GM21360 (cell line): ENCODE results near the gene ANKFY1.
"Not testable (repeated sequence)": the region's sequence is repeated elsewhere in the genome, so short reads cannot be mapped to it uniquely, and the experiment has no call there.

Experiments used
- ATAC-seq: cut with Tn5 transposase; IDR thresholded peaks from one replicate; pipeline ENCODE4 v1.9.1; 2021; ENCODE audit warnings: mild to moderate bottlenecking, moderate library complexity; ENCODE audit not compliant: unreplicated experiment

The ANKFY1 gene

DNA sequence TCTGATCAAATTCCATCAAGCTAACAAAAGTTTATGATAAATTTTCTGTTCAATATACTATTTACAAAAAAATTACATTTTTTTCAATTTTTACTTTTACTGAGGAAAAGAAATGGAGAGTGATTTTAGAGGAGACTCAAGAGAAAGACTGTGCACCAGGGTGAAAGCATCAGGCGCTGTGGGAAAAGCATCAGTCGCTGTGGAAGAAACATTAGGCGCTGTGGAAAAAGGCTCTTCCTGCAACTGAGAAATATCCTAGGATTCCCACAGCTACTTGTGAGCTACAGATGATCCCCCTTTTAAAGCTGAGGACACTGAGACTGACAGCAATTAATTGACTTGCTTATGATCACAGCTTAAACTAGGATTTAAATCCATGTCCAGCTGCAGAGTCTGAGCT lies 4.9 kb downstream of the ANKFY1 start:
- ATAC-seq = no peak

DNA sequence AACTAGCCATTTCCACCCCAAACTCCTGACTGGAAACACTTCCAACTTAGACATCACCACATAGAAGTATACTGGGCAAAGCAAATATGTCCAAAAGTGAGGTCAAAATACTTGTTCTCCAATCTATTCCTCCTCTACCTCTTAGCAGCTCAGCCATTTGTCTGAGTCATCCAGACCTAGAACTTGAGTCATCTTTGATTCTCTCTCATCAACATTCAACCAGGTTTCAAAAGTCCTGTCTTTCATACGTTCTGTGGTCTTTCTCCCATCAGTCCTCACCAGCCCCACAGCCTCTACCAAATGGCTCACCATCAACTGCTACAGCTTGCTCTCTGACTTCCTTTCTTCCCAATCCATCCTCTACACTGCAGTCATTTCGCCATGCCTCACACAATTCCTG lies 6.8 kb downstream of the ANKFY1 start:
- ATAC-seq = no peak

DNA sequence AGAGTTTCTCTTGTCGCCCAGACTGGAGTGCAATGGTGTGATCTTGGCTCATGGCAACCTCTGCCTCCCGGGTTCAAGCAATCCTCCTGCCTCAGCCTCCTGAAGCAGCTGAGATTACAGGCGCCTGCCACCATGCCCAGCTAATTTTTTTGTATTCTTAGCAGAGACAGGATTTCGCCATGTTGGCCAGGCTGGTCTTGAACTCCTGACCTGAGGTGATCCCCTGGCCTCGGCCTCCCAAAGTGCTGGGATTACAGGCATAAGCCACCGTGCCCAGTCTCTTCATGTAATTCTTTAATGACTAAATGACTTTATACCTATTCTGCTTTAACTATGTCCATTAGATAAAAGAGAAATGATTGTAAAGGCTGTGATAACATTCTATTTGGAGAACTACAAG lies 8.5 kb downstream of the ANKFY1 start:
- not testable (repeated sequence) for ATAC-seq

DNA sequence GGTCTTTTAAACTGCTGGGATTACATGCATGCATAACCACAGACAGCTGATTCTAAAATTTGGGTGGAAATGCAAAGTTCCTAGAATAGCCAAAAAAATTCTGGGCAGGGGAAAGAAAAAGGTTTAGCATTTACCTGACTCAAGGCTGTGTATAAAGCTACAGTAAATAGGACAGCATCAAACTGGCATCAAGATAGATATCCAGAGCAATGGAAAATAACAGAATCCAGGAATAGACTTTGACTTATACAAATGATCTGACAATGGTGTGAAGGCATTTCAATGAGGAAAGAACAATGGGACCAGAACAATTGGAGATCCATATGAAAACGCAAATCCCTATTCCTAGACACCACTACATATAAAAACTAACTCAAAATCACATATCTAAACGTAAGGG lies 12.9 kb downstream of the ANKFY1 start:
- no peak for ATAC-seq

DNA sequence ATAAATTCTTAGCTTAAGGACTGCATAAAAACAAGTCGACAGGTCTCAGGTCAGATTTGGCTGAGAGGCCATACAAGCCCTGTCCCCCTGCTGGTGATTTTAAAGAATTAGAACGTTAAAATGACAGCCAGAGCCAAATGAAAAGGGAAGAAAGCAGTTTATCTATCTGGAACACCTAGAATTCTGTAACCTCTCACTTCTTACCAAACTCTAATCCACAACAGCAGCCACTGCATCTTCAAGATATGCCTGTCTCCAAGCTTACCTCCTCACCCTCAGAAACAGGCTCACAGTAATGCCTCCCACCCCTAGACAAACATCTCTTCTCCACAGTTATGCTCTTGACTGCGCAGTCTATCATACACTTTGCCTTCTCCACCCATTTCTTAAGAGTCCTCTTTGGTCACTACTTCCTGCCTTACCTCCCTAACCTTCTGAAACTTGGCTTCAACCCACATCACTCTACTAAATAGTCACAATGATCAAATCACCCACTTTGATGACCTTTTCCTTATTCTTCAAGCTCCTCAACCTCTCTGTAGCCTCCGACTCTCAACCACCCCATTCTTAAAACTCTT lies 14.2 kb downstream of the ANKFY1 start:
- no peak for ATAC-seq

DNA sequence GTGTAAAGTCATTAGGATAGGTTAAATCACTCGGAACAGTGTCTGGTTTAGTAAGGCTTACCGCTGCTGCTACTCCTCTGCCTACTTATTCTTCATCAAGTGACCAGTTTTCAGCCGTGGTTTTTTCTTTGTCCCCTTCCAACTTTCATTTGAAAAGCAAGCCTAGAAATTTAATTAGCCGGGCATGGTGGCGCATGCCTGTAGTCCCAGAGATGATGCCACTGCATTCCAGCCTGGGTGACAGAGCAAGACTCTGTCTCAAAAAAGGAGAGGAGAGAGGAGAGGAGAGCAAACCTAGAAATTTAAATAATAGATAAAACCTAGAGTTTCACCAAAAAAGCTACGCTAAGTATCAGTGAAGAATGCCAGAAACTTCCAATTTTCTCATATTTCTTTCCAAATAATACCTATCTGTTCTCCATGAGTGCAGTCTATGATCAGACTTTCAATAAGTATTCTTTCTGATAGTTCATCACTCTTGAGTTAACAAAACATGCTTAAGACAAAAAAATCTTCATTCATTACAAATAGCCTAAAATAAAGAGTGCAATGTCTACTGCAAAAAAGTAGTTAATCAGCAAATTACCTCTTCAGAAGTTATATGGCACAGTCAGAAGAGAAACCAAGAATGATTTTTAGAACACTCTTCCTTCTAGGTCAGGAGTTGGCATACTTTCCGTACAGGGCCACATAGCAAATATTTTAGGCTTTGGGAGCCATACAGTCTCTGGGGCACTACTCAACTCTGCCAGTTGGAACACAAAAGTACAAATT lies 15.1 kb downstream of the ANKFY1 start:
- no peak for ATAC-seq

DNA sequence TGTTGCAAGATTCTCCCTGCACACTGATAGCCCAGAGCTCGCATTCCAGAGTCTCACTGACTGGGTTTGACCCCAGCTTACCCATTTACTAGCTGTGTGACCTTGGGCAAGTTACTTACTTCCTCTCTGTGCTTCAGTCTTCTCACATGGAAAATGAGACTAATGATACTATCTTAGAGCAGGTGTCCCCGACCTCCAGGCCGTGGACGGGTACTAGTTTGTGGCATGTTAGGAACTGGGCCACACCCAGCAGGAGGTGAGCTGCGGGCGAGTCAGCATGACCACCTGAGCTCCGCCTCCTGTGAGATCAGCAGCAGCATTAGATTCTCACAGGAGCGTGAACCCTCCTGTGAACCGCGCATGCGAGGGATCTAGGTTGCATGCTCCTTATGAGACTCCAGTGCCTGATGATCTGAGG lies 15.8 kb downstream of the ANKFY1 start:
- ATAC-seq = no peak

DNA sequence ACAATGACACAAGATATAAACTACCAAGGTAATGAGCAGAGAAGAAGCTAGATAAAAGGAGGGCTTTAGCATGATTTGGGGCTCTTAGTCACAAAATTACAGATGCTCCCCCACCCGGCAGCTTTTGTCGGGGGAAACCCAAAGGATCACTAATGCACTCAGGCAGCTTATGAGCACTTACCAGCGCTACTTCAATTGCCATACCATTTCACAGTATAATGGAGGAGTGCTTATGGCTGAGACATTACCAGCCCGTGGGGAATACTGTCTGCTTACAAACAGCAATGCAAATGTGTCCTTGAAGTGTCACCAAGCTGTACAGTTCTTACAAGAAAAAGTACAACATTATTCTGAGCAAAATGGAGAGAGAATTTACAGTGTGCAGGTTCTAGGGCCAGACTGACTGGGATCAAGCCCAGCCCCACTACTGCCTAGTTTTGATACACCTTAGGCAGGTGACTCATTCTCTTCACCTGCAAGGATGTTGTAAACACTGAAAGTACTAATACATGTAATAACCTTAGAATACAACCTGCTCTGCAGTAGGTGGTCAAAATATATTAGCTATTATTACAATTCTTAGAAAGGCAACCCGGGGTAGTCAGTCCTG lies 16.3 kb downstream of the ANKFY1 start:
- ATAC-seq = no peak

DNA sequence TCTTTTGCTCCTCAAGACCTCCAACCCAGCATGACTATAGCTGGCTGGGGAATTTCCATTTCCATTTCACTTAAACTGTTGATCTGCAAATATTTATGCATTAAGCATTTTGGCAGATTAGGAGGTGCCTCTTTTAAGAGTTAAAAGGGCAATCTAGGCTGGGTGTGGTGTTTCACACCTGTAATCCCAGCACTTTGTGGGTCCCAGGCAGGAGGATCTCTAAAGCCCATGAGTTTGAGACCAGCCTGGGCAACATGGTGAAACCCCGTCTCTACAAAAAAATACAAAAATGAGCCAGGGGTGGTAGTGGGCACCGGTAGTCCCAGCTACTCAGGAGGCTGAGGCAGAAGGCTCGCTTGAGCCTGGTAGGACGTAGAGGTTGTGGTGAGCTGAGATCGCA lies 17.1 kb downstream of the ANKFY1 start:
- no peak for ATAC-seq

DNA sequence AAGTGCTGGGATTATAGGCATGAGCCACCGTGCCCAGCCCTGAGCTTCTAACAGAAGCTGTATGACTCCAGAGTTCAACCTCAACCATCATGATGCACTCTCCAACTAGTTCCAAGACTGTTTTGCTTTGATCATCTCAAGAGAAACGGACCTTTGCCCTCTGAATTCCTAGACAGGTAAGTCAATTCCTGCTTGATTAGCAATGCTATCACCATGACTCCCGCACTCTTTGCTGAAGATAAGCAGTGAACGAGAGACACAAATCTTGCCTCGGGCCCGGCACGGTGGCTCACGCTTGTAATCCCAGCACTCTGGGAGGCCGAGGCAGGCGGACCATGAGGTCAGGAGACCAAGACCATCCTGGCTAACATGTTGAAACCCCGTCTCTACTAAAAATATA lies 22.2 kb downstream of the ANKFY1 start:
- no peak for ATAC-seq

DNA sequence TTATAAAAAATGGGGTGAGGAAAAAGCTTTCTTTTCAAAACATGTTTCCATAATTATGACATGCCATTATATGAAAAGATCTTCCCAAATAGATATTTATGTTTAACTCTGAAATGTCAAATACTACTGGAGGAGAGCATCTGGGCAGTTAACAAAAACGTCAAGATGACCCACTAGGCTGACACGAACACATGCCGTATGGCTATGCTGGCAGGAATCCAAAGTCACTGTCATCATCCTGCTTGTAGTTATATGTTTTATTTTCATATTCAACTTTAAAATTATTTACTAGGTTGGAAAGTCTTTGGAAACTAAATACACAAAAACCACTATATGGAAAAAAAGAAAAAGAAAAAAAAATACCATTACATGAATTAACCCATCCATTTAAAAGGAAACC lies 27.3 kb downstream of the ANKFY1 start:
- ATAC-seq = no peak

DNA sequence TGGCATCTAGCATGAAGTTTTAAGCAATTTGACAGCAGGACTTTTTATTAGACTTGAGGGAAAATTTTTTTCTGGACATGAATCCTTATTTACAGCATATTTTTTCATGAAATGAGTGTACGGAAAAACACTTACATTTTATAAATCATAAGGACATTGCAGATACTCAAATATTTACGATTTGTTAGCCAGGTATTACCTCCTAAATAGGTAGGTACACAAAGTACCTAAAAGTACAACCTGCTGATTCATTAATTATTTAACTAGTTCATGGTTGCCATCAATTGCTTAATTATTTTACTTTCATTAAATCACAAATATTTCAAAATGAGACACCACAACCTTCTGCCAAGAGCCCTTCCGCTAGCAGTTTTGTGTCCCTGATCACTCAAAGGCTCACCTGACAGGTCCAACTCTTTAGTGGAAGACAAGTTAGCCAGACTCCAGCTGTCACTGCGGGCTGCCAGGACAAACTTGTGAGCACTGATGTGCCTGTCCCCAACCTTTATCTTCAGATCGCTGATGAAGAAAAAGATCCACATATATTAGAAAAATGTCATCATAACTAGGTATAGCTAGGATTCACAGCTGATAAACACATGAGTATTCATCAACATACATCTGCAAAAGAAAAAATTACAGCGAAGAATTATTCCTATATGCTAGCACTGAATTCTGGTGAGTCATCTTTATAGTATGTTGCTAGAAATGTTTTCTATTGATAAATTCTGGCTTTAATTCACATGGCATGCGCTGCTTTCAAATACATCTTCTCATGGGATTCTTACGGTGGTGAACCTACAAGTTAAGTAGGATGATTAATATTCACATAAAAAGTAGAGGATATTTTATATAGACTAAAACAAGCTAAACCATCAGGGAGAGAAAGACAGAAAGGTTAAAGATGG lies 28.2 kb downstream of the ANKFY1 start:
- no peak for ATAC-seq

DNA sequence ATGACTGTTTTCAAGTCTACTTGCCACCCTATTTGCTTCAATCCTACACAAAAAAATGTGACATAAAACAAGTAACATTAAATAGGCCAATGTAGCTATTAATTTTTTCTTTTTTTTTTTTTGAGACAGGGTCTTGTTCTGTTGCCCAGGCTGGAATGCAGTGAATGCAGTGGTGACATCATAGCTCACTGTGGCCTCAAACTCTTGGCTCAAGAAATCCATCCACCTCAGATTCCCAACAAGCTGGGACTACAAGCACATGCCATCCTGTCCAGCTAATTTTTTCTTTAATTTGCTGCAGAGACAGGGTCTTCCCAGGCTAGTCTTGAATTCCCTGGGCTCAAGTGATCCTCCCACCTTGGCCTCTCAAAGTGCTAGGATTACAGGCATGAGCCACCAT lies 29.4 kb downstream of the ANKFY1 start:
- ATAC-seq = no peak

DNA sequence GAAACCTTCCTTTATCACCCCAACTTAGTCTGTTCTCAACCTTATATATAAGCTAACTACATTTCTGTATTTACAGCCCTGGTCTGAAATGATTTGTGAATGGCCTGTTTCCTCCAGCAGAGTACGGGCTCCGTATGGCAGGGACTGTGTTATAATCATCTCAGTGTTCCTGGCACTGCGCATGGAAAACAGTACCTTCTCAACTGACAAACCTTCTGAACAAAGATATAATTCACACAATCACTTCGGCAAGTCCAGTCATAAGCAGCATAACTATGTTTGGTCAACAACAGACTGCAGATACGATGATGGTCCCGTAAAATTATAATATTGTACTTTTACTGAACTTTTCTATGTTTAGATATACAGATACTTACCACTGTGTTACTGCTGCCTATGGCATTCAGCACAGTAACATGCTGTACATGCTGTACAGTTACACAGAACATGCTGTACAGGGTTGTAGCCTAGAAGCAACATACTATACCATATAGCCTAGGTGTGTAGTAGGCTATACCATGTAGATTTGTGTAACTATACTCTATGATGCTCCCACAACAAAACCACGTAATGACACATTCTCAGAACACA lies 30.0 kb downstream of the ANKFY1 start:
- no peak for ATAC-seq

DNA sequence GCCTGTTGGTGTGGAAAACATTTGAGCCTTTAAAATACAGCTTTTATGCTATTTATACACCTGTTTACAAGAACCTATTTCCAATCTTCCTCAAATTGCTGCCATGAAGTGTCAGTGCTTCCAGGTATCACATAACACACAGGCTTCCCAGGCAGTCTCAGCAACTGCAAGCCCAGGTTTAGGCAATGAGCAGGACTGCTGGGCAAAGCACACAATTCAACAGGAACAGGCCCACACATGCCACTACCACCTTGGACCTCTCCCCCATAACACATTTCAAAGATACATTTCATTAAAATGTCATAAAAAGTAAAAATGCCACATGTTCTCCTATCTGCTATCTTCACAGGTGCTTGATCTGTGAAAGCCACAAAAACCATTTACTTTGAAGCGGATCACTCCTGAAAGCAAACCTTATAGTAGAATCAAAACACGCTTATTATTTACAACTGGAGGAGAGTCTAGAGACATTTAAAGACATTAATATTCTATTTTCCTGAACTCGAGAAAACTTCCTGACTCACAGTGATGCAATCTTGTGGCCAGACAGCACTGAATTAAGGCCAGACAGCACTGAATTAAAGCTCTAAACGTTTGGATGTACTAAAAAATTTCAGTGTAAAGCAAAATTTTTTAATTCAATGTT lies 31.5 kb downstream of the ANKFY1 start:
- ATAC-seq = no peak

DNA sequence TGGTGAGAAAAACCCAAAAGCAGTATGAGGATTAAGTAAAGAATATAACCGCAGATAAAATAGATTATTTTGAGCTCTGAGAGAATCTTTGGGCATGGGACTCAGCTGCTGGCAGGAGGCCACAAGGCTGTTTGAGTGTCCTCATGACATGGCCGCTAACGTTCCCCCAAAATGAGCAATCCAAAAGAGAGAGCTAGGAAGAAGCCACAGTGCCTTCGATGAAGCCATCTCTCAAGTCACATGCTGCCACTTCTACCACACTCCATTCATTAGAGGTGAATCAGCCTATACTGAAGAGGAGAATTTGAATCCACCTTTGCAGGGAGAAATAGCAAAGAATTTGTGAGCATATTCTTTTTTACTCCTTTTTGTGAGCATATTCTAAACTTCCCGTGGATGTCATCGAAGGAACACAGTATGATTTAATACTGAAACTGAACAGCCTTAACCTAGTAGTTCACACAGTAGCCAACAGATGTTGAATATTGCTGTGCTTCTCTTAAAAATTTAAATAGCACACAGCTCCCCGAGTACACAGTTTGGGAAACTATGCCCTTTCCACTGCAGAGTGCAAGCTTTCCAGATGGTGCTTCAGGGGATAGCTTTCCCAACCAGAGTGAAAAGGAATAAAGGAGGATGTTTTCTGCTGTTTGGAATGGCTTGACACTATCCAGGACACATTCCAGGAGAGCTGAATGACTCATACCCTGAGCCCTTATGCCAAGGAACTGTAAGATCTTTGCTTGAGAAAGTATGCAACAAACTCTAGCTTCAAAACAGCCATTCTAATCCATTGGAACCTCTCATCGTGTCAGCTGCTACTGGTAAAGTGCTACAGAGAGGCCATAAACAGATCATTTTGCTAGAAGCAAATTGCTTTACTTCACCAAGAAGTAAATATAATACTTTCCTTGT lies 33.9 kb downstream of the ANKFY1 start:
- ATAC-seq = no peak

DNA sequence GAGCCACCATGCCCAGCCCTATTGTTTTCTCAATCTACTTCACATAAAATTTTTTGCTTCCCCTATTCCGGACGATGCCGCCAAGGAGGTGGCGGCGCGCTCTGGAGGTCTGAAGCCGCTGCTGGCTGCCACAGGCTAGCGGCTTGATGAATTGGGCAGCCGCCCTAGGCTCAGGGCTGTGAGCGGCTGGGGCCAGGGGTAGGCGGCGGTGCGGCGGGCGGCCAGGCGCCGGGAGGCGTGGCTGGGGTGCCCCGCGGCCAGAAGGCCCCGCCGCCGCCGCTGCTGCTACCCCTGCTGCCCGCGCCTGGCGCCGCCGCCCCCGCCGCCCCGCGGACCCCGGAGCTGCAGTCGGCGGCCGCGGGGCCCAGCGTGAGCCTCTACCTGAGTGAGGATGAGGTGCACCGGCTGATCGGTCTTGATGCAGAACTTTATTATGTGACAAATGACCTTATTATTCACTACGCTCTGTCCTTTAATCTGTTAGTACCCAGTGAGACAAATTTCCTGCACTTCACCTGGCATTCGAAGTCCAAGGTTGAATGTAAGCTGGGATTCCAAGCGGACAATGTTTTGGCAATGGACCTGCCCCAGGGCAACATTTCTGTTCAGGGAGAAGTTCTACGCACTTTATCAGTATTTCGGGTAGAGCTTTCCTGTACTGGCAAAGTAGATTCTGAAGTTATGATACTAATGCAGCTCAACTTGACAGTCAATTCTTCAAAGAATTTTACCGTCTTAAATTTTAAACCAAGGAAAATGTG lies 41.7 kb downstream of the ANKFY1 start:
- ATAC-seq = no peak

DNA sequence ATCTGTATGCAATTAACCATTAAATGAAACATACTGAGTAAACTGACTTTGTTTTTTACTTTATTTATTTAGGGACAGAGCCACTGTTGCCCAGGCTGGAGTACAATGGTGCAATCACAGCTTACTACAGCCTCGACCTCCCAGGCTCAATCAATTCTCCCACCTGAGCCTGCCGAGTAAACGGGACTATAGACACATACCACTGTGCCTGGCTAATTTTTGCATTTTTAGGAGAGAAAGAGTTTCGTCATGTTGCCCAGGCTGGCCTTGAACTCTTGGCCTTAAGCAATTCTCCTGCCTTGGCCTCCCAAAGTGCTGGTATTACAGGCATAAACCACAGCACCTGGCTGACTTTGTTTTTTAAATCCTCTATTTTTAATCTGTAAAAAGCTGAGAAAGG lies 42.6 kb downstream of the ANKFY1 start:
- ATAC-seq = no peak

DNA sequence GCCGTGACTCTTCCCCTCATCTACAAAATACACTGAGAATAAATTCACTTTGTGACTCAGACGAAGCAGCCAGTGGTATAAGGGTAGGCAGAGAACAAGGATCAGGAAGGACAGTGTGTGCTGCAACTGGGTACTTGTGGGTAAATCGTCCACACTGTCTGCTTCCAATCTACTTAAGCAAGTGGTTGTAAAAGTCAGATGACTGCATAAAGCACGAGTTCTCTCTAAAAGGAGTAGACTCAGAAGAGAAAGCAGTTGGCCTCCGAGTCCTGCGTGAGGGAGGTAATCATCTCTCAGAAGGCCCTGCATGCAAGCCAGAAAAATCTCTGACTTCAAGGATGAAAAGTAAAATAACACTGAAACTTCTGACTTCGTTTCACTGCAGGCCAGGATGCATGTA lies 43.1 kb downstream of the ANKFY1 start:
- no peak for ATAC-seq
